Endothelial cell of umbilical vein (primary cell): Measurements from ENCODE around the gene LIPK. TPM values are rescaled to one million over a fixed set of nuclear protein-coding genes. Genes with fewer than 3 reads are reported as not detected.

ENCODE experiments used
- BruUV-seq: library from RNA; stranded (reverse); fragments of 400-500 nt; replicated peaks from 2 replicates; lab custom pipeline; 2021; lab: Mats Ljungman, UMichigan
- CTCF ChIA-PET: fragments of 300-600, 350-600 bp; sonication (Branson Sonifier 250); formaldehyde crosslinking; loops from one replicate; lab custom pipeline; 2021; ENCODE audit warnings: antibody characterized with exemption, inconsistent platforms; lab: Charles Lee
- POLR2A ChIA-PET: fragments of 300-600, 350-600 bp; sonication (Branson Sonifier 250); formaldehyde crosslinking; loops from one replicate; lab custom pipeline; 2021; ENCODE audit warnings: antibody characterized with exemption, inconsistent platforms; lab: Charles Lee
- DNase-seq: peaks from one replicate; pipeline ENCODE4 v3.0.0-alpha.2; 2011; ENCODE audit warnings: low read depth, low spot score
- FAIRE-seq: peaks from 2 replicates; lab custom pipeline; 2011; peaks lifted over from hg19 to GRCh38; lab: Jason Lieb, UNC
- H2AFZ ChIP-seq: 2 replicates; pipeline ENCODE4 v1.6.0; 2012; ENCODE audit warnings: low read depth, low read length, control low read depth, inconsistent platforms
- H3K27ac ChIP-seq: 2 replicates; pipeline ENCODE4 v1.5.1; 2011; ENCODE audit warnings: low read depth, mild to moderate bottlenecking, control low read depth, low read length, moderate library complexity; ENCODE audit not compliant: insufficient read depth
- H3K27me3 ChIP-seq, 2 experiments: 2 replicates each; pipeline versions ENCODE4 v1.6.0 to v1.6.1; 2011; ENCODE audit warnings: low read length in 2 of 2, mixed read lengths in 1 of 2; ENCODE audit not compliant: control insufficient read depth in 2 of 2, insufficient read depth in 2 of 2
- H3K36me3 ChIP-seq, 2 experiments: 2 replicates in 1 of 2; 3 replicates in 1 of 2; pipeline ENCODE4 v1.5.1; 2011; ENCODE audit warnings: low read length in 2 of 2, mild to moderate bottlenecking in 1 of 2, moderate library complexity in 1 of 2; ENCODE audit not compliant: control insufficient read depth in 2 of 2, insufficient read depth in 2 of 2; ENCODE audit errors: extremely low read depth in 1 of 2
- H3K4me1 ChIP-seq: 3 replicates; pipeline ENCODE4 v1.5.1; 2011; ENCODE audit warnings: mild to moderate bottlenecking, low read length; ENCODE audit not compliant: control insufficient read depth, insufficient read depth; ENCODE audit errors: extremely low read depth
- H3K4me2 ChIP-seq: 2 replicates; pipeline ENCODE4 v1.6.1; 2011; ENCODE audit warnings: low read length, control low read depth, mixed read lengths; ENCODE audit not compliant: insufficient read depth
- H3K4me3 ChIP-seq, 3 experiments: fragments of 200-600 bp in 1 of 3; sonication (generic), shearing (Covaris generic) in 1 of 3; replicated peaks in 1 of 3; 2 replicates each; pipeline ENCODE4 v1.5.1; 2011 to 2016; ENCODE audit warnings: control low read depth in 3 of 3, low read length in 3 of 3, mild to moderate bottlenecking in 2 of 3, inconsistent platforms in 1 of 3, low read depth in 1 of 3, moderate library complexity in 1 of 3; ENCODE audit not compliant: insufficient read depth in 1 of 3
- H3K79me2 ChIP-seq: 2 replicates; pipeline ENCODE4 v1.6.0; 2012; ENCODE audit warnings: low read length, inconsistent platforms; ENCODE audit not compliant: control insufficient read depth, insufficient read depth
- H3K9ac ChIP-seq: replicated peaks from 2 replicates; pipeline ENCODE3; 2011; ENCODE audit warnings: low read length, control low read depth; ENCODE audit not compliant: insufficient read depth; ENCODE audit errors: extremely low read depth
- H3K9me1 ChIP-seq: replicated peaks from 3 replicates; pipeline ENCODE4 v1.6.0; 2011; ENCODE audit warnings: mild to moderate bottlenecking, low read length; ENCODE audit not compliant: control insufficient read depth, insufficient read depth; ENCODE audit errors: extremely low read depth
- H3K9me3 ChIP-seq: replicated peaks from 2 replicates; pipeline ENCODE4 v1.5.1; 2012; ENCODE audit warnings: low read length, inconsistent platforms; ENCODE audit not compliant: control insufficient read depth, insufficient read depth
- H4K20me1 ChIP-seq: replicated peaks from 2 replicates; pipeline ENCODE3; 2011; ENCODE audit warnings: mild to moderate bottlenecking, low read length; ENCODE audit not compliant: control insufficient read depth, insufficient read depth; ENCODE audit errors: extremely low read depth
- CTCF ChIP-seq, 2 donors: IDR thresholded peaks; 1 replicate in 1 of 2; 2 replicates in 1 of 2; pipeline ENCODE4 v1.5.1; 2011; ENCODE audit warnings: low read length in 2 of 2, mild to moderate bottlenecking in 2 of 2, moderate library complexity in 2 of 2, control low read depth in 1 of 2, inconsistent platforms in 1 of 2, low read depth in 1 of 2; ENCODE audit not compliant: insufficient read depth in 1 of 2; ENCODE audit errors: extremely low read depth in 1 of 2
- EZH2 ChIP-seq: IDR thresholded peaks from 2 replicates; pipeline ENCODE4 v1.6.1; 2012; ENCODE audit warnings: borderline replicate concordance, low read depth, mild to moderate bottlenecking, moderate library complexity, low read length, inconsistent platforms; ENCODE audit not compliant: severe bottlenecking
- FOS ChIP-seq: IDR thresholded peaks from 2 replicates; pipeline ENCODE4 v1.6.1; 2011; ENCODE audit warnings: mild to moderate bottlenecking, low read length, moderate library complexity, borderline replicate concordance; ENCODE audit not compliant: insufficient read depth
- GATA2 ChIP-seq: IDR thresholded peaks from 2 replicates; pipeline ENCODE4 v1.7.0; 2011; ENCODE audit warnings: low read depth, mild to moderate bottlenecking, moderate library complexity, mixed read lengths, low read length; ENCODE audit not compliant: insufficient read length, insufficient read depth
- JUN ChIP-seq: IDR thresholded peaks from 2 replicates; pipeline ENCODE4 v1.6.1; 2011; ENCODE audit warnings: borderline replicate concordance, low read depth; ENCODE audit not compliant: insufficient read length, insufficient read depth
- MAX ChIP-seq: IDR thresholded peaks from 2 replicates; pipeline ENCODE4 v1.6.1; 2011; ENCODE audit not compliant: insufficient read depth, insufficient read length
- MYC ChIP-seq: IDR thresholded peaks from one replicate; pipeline ENCODE4 v1.6.1; 2011; ENCODE audit warnings: mild to moderate bottlenecking, low read depth, low read length
- POLR2A ChIP-seq: IDR thresholded peaks from 2 replicates; pipeline ENCODE4 v1.6.1; 2012; ENCODE audit warnings: low read depth, mild to moderate bottlenecking, control low read depth, low read length
- POLR2AphosphoS5 ChIP-seq: IDR thresholded peaks from 2 replicates; pipeline ENCODE4 v1.6.1; 2012; ENCODE audit warnings: low read depth, mild to moderate bottlenecking, control low read depth, low read length, moderate library complexity; ENCODE audit not compliant: insufficient read depth
- dilution Hi-C: fragments of 300-500 bp; cut with MboI; formaldehyde crosslinking; loops from one replicate; pipeline ENCODE4 v1.15.0; 2019; ENCODE audit warnings: low sequenced_read_pairs; ENCODE audit not compliant: extremely low pct_ligation_motif_present
- intact Hi-C: fragments of 100-400 bp; cut with micrococcal nuclease; formaldehyde crosslinking; loops from one replicate; pipeline ENCODE4 v1.10.0; 2022
- polyA plus RNA-seq, 4 experiments: library from polyadenylated mRNA; depleted of rRNA in 3 of 4; stranded (reverse) in 3 of 4; unstranded in 1 of 4; fragments of >200 nt; gene quantifications; 2 replicates each; pipeline versions ENCODE4 v1.2.1 to v1.2.3, GENCODE V29; 2011 to 2012; ENCODE audit warnings: missing spikeins in 1 of 4
- total RNA-seq: library from RNA; stranded (reverse); gene quantifications from 2 replicates; pipeline ENCODE4 v1.2.3, GENCODE V29; 2021

The LIPK gene
- total and polyA plus RNA-seq, 2 donors (not counting 3 experiments of a cell fraction or from before 2014, with no cell fraction given) = not detected

GRCh38 chr10:88682491-88682890 is 23.6 kb upstream of the LIPK start:
- Histone ChIP-seq H3K9me1 (no peaks in the 10 kb centered on the region), H3K4me2 (no peak overlapping the region), H3K4me3 (no peak overlapping the region), H3K27ac (no peak overlapping the region), H3K9ac (no peak overlapping the region), H4K20me1 (no peaks in the 10 kb centered on the region), H3K79me2 (no peaks in the 10 kb centered on the region), H3K27me3 (no peaks in the 10 kb centered on the region), H3K9me3 (no peaks in the 10 kb centered on the region), H3K4me1 (peaks cover 9% of the 10 kb centered on the region), H3K36me3 (no peaks in the 10 kb centered on the region), H2AFZ (no peak overlapping the region)
- BruUV-seq = no TSS peak
- DNase-seq (no peak), FAIRE-seq (no peak)
- ChIA-PET CTCF (interaction anchor here (1.0 to 4.9 kb wide), 3 partner anchors 10 to 118 kb away, joined by 3 to 30 read pairs (median 21); no protein-coding TSS in a partner anchor), POLR2A (interaction anchor here (1.0 kb wide), 1 partner anchor 34 kb away, joined by 3 read pairs; no protein-coding TSS in a partner anchor)
- dilution Hi-C loops = no loop called here
- intact Hi-C loops = no loop called here
- TF ChIP-seq CTCF (IDR thresholded peaks at IDR 0.05; ENCODE audit: extremely low read depth in 1 of 2, insufficient read depth in 1 of 2, low read depth in 1 of 2, low read length in 2 of 2) = no peak
- no peak for TF ChIP-seq POLR2AphosphoS5
- TF ChIP-seq GATA2 = no peak
- no peak for TF ChIP-seq FOS
- no peak for TF ChIP-seq JUN
- TF ChIP-seq EZH2 = no peak
- TF ChIP-seq POLR2A = no peak
- TF ChIP-seq MAX = no peak
- no peak for TF ChIP-seq MYC
